Measurements from ENCODE around the gene KIAA1614. TPM values are rescaled to one million over a fixed set of nuclear protein-coding genes. Genes with fewer than 3 reads are reported as not detected.

KIAA1614 gene
- total RNA-seq, 2 experiments from 2014 or later = 0.08 TPM; not detected in 1

Other genes starting within 250 kb of the KIAA1614 start
- gene STX6, start 110.0 kb downstream of the KIAA1614 start, total RNA-seq = 10 to 100 TPM; 22.0 to 22.1 TPM
- gene MR1, start 121.1 kb downstream of the KIAA1614 start, total RNA-seq = 10 to 100 TPM; 14.5 to 15.5 TPM
- 10 to 100 TPM; 29.7 to 30.3 TPM for gene IER5, start 175.8 kb downstream of the KIAA1614 start, total RNA-seq

Data from activated naive CD8-positive, alpha-beta T cell treated with anti-CD3 and anti-CD28 coated beads for 36 hours (primary cell).